CD4-positive, CD25-positive, alpha-beta regulatory T cell (primary cell): ENCODE measurements around the gene AP1AR. TPM values are rescaled to one million over a fixed set of nuclear protein-coding genes. Genes with fewer than 3 reads are reported as not detected.

Experiments
- ATAC-seq, 2 donors: fragments of 150-1000 bp; cut with Tn5 transposase; one replicate each; pipeline ENCODE4 v1.10.0; 2021; ENCODE audit warnings: low read depth in 2 of 2, moderate number of reproducible peaks in 2 of 2, moderate library complexity in 1 of 2
- DNase-seq, 3 donors: peaks; one replicate each; pipeline versions ENCODE4 v3.0.0 to v3.0.0-alpha.2; 2012 to 2022; ENCODE audit warnings: mixed read lengths in 1 of 3
- H3K27ac ChIP-seq: one replicate; pipeline ENCODE4 v1.7.0; 2013; ENCODE audit warnings: mild to moderate bottlenecking, low read length; ENCODE audit not compliant: insufficient read depth, poor library complexity, severe bottlenecking
- H3K27me3 ChIP-seq: one replicate; pipeline ENCODE4 v1.7.0; 2013; ENCODE audit warnings: low read length; ENCODE audit not compliant: control insufficient read depth, insufficient read depth
- H3K36me3 ChIP-seq: one replicate; pipeline ENCODE4 v1.7.0; 2013; ENCODE audit warnings: mild to moderate bottlenecking, low read length, moderate library complexity; ENCODE audit not compliant: control insufficient read depth, insufficient read depth
- H3K4me1 ChIP-seq: 2 replicates; pipeline ENCODE4 v1.7.0; 2013; ENCODE audit warnings: mild to moderate bottlenecking, low read length; ENCODE audit not compliant: insufficient read depth, control insufficient read depth, poor library complexity, severe bottlenecking
- H3K4me3 ChIP-seq: one replicate; pipeline ENCODE4 v1.7.0; 2013; ENCODE audit warnings: low read depth, mild to moderate bottlenecking, low read length, moderate library complexity
- H3K9me3 ChIP-seq, 2 experiments: 1 replicate in 1 of 2; 2 replicates in 1 of 2; pipeline ENCODE4 v1.7.0; 2013; ENCODE audit warnings: low read length in 2 of 2, mild to moderate bottlenecking in 1 of 2, moderate library complexity in 1 of 2; ENCODE audit not compliant: control insufficient read depth in 2 of 2
- H3K27ac Mint-ChIP-seq, 3 donors: one replicate each; pipeline ENCODE4 v1.8.0; 2020 to 2022; ENCODE audit warnings: mild to moderate bottlenecking in 3 of 3, mixed read lengths in 3 of 3, moderate library complexity in 2 of 3
- H3K27me3 Mint-ChIP-seq: one replicate; pipeline ENCODE4 v1.8.0; 2022; ENCODE audit warnings: mild to moderate bottlenecking, mixed read lengths
- H3K36me3 Mint-ChIP-seq: one replicate; pipeline ENCODE4 v1.8.0; 2020; ENCODE audit warnings: mixed read lengths
- H3K4me1 Mint-ChIP-seq, 4 donors: one replicate each; pipeline ENCODE4 v1.8.0; 2020 to 2022; ENCODE audit warnings: mixed read lengths in 4 of 4, mild to moderate bottlenecking in 1 of 4
- H3K4me3 Mint-ChIP-seq, 4 donors: one replicate each; pipeline ENCODE4 v1.8.0; 2020 to 2022; ENCODE audit warnings: mild to moderate bottlenecking in 4 of 4, mixed read lengths in 4 of 4, moderate library complexity in 3 of 4
- H3K9me3 Mint-ChIP-seq, 7 donors: one replicate each; pipeline ENCODE4 v1.8.0; 2020 to 2022; ENCODE audit warnings: mixed read lengths in 7 of 7, mild to moderate bottlenecking in 3 of 7, moderate library complexity in 2 of 7
- polyA plus RNA-seq, 4 donors: library from polyadenylated mRNA; unstranded; fragments of 300-500 nt; fragmentation: Illumina TruSeq; gene quantifications; one replicate each; pipeline ENCODE4 v1.2.3, GENCODE V29; 2021
- total RNA-seq: library from RNA; stranded (reverse); gene quantifications from one replicate; pipeline ENCODE4 v1.2.3, GENCODE V29; 2022

AP1AR gene
- total and polyA plus RNA-seq, 5 donors from 2014 or later: 10.9 to 20.7 (median 19.6) TPM

- Mint-ChIP-seq H3K27ac (peak overlapping the region; percentile 96 to 100 (median 99)), H3K36me3 (no peaks in the 10 kb centered on the region), H3K27me3 (peaks cover 3% of the 10 kb centered on the region), H3K4me3 (peak overlapping the region; percentile 95 to 99 (median 97)), H3K4me1 (peaks cover 24 to 50% (median 36%) of the 10 kb centered on the region in 4 donors), H3K9me3 (no peaks in the 10 kb centered on the region)
- Histone ChIP-seq H3K27ac (peak overlapping the region; percentile 95), H3K27me3 (no peaks in the 10 kb centered on the region), H3K4me3 (peak overlapping the region; percentile 94), H3K9me3 (no peaks in the 10 kb centered on the region), H3K4me1 (peaks cover 20% of the 10 kb centered on the region), H3K36me3 (no peaks in the 10 kb centered on the region)
- DNase-seq (peak; percentile 96 to 97 (median 97)), ATAC-seq (peak; percentile 92)
Observed at GRCh38 chr4:112230879-112231778, 458 bp upstream of the AP1AR start.

GRCh38 chr4:112234952-112235609 is 3.5 kb downstream of the AP1AR start:
- H3K27me3 Mint-ChIP-seq: peaks cover 4% of the 10 kb centered on the region
- ATAC-seq (no peak), DNase-seq (peak; percentile 50 to 76 (median 62))
- H3K9me3 Mint-ChIP-seq: no peaks in the 10 kb centered on the region
- no peak overlapping the region for H3K4me3 ChIP-seq
- H3K9me3 ChIP-seq: no peaks in the 10 kb centered on the region
- peaks cover 20% of the 10 kb centered on the region for H3K4me1 ChIP-seq
- H3K4me1 Mint-ChIP-seq: peaks cover 32 to 67% (median 49%) of the 10 kb centered on the region in 4 donors
- H3K27me3 ChIP-seq: no peaks in the 10 kb centered on the region
- peak overlapping the region in 2 of 4 donors; percentile 7 to 62 for H3K4me3 Mint-ChIP-seq
- no peak overlapping the region for H3K27ac ChIP-seq
- H3K36me3 Mint-ChIP-seq: peaks cover 15% of the 10 kb centered on the region
- H3K36me3 ChIP-seq: no peaks in the 10 kb centered on the region
- H3K27ac Mint-ChIP-seq: no peak overlapping the region

GRCh38 chr4:112236040-112236439 is 4.5 kb downstream of the AP1AR start:
- Histone ChIP-seq H3K4me3 (no peak overlapping the region), H3K27ac (no peak overlapping the region), H3K9me3 (no peaks in the 10 kb centered on the region), H3K36me3 (no peaks in the 10 kb centered on the region), H3K4me1 (peaks cover 14% of the 10 kb centered on the region), H3K27me3 (no peaks in the 10 kb centered on the region)
- ATAC-seq: no peak
- no peak for DNase-seq
- peaks cover 15% of the 10 kb centered on the region for H3K36me3 Mint-ChIP-seq
- peaks cover 29 to 60% (median 46%) of the 10 kb centered on the region in 4 donors for H3K4me1 Mint-ChIP-seq
- H3K27ac Mint-ChIP-seq: no peak overlapping the region
- peaks cover 4% of the 10 kb centered on the region for H3K27me3 Mint-ChIP-seq
- H3K4me3 Mint-ChIP-seq: peak overlapping the region in 1 of 4 donors; percentile 1
- H3K9me3 Mint-ChIP-seq: no peaks in the 10 kb centered on the region

GRCh38 chr4:112238833-112239232 is 7.2 kb downstream of the AP1AR start:
- no peak overlapping the region for H3K4me3 ChIP-seq
- DNase-seq (no peak), ATAC-seq (no peak)
- no peaks in the 10 kb centered on the region for H3K36me3 ChIP-seq
- peak overlapping the region in 1 of 3 donors; percentile 29 for H3K27ac Mint-ChIP-seq
- peaks cover 18 to 45% (median 38%) of the 10 kb centered on the region in 4 donors for H3K4me1 Mint-ChIP-seq
- H3K4me1 ChIP-seq: no peaks in the 10 kb centered on the region
- peaks cover 0 to 2% (median 0%) of the 10 kb centered on the region in 7 donors for H3K9me3 Mint-ChIP-seq
- H3K27me3 Mint-ChIP-seq: peaks cover 4% of the 10 kb centered on the region
- no peaks in the 10 kb centered on the region for H3K27me3 ChIP-seq
- no peak overlapping the region for H3K27ac ChIP-seq
- peak overlapping the region in 1 of 4 donors; percentile 1 for H3K4me3 Mint-ChIP-seq
- no peaks in the 10 kb centered on the region for H3K9me3 ChIP-seq
- peaks cover 21% of the 10 kb centered on the region for H3K36me3 Mint-ChIP-seq

GRCh38 chr4:112245383-112245782 is 13.8 kb downstream of the AP1AR start:
- H3K27ac Mint-ChIP-seq: no peak overlapping the region
- no peaks in the 10 kb centered on the region for H3K9me3 ChIP-seq

GRCh38 chr4:112247021-112247420 is 15.4 kb downstream of the AP1AR start:
- Mint-ChIP-seq H3K36me3 (peaks cover 6% of the 10 kb centered on the region), H3K4me1 (peaks cover 14 to 21% (median 14%) of the 10 kb centered on the region in 4 donors), H3K4me3 (no peak overlapping the region), H3K27ac (no peak overlapping the region), H3K27me3 (no peaks in the 10 kb centered on the region), H3K9me3 (peaks cover 0 to 2% (median 0%) of the 10 kb centered on the region in 7 donors)
- H3K9me3 ChIP-seq: no peaks in the 10 kb centered on the region
- no peaks in the 10 kb centered on the region for H3K36me3 ChIP-seq
- DNase-seq (no peak), ATAC-seq (no peak)
- no peaks in the 10 kb centered on the region for H3K27me3 ChIP-seq
- H3K27ac ChIP-seq: no peak overlapping the region
- no peak overlapping the region for H3K4me3 ChIP-seq
- H3K4me1 ChIP-seq: no peaks in the 10 kb centered on the region

More at GRCh38 chr4:112245383-112245782, 13.8 kb downstream of the AP1AR start:
- Histone ChIP-seq H3K27me3 (no peaks in the 10 kb centered on the region), H3K36me3 (no peaks in the 10 kb centered on the region), H3K4me3 (no peak overlapping the region), H3K4me1 (no peaks in the 10 kb centered on the region), H3K27ac (no peak overlapping the region)
- Mint-ChIP-seq H3K9me3 (peaks cover 0 to 2% (median 0%) of the 10 kb centered on the region in 7 donors), H3K36me3 (peaks cover 6% of the 10 kb centered on the region), H3K4me1 (peaks cover 10 to 21% (median 13%) of the 10 kb centered on the region in 4 donors), H3K27me3 (no peaks in the 10 kb centered on the region), H3K4me3 (no peak overlapping the region)
- DNase-seq (no peak), ATAC-seq (no peak)

GRCh38 chr4:112251019-112251643 is 19.5 kb downstream of the AP1AR start:
- H3K4me1 ChIP-seq: no peaks in the 10 kb centered on the region
- ATAC-seq (no peak), DNase-seq (no peak)
- peaks cover 5 to 21% (median 8%) of the 10 kb centered on the region in 4 donors for H3K4me1 Mint-ChIP-seq
- H3K27me3 ChIP-seq: no peaks in the 10 kb centered on the region
- no peak overlapping the region for H3K27ac ChIP-seq
- no peaks in the 10 kb centered on the region for H3K9me3 ChIP-seq
- no peak overlapping the region for H3K4me3 ChIP-seq
- H3K36me3 ChIP-seq: no peaks in the 10 kb centered on the region
- H3K9me3 Mint-ChIP-seq: no peaks in the 10 kb centered on the region
- H3K4me3 Mint-ChIP-seq: no peak overlapping the region
- H3K27me3 Mint-ChIP-seq: no peaks in the 10 kb centered on the region
- no peak overlapping the region for H3K27ac Mint-ChIP-seq
- H3K36me3 Mint-ChIP-seq: peaks cover 3% of the 10 kb centered on the region
